KOPT-K1 (cell line): Measurements from ENCODE around the gene POLA1.

Experiments
- H3K27ac ChIP-seq: fragments of 200-600 bp; sonication (generic); 2 replicates; pipeline ENCODE4 v1.5.1; 2016; ENCODE audit warnings: antibody characterized with exemption, mild to moderate bottlenecking, low read depth, low read length; ENCODE audit not compliant: poor library complexity, severe bottlenecking
- H3K36me3 ChIP-seq: fragments of 200-600 bp; sonication (generic); 2 replicates; pipeline ENCODE4 v1.5.1; 2017; ENCODE audit warnings: antibody characterized with exemption, mild to moderate bottlenecking, low read length, moderate library complexity; ENCODE audit not compliant: insufficient read depth
- H3K9me3 ChIP-seq: fragments of 200-600 bp; sonication (generic); 2 replicates; pipeline ENCODE4 v1.5.1; 2017; ENCODE audit warnings: antibody characterized with exemption, low read length, mild to moderate bottlenecking; ENCODE audit not compliant: insufficient read depth, poor library complexity, severe bottlenecking

The POLA1 gene

GRCh38 chrX:25017667-25018247, 324.0 kb downstream of the POLA1 start:
- Histone ChIP-seq H3K27ac (no peak overlapping the region), H3K36me3 (no peaks in the 10 kb centered on the region), H3K9me3 (no peaks in the 10 kb centered on the region)

- Histone ChIP-seq H3K9me3 (no peaks in the 10 kb centered on the region), H3K27ac (no peak overlapping the region)
Observed at GRCh38 chrX:25018682-25019081, 325.0 kb downstream of the POLA1 start.

GRCh38 chrX:25019707-25020390, 326.1 kb downstream of the POLA1 start:
- no peaks in the 10 kb centered on the region for H3K9me3 ChIP-seq
- no peaks in the 10 kb centered on the region for H3K36me3 ChIP-seq
- H3K27ac ChIP-seq = no peak overlapping the region

More at GRCh38 chrX:25018682-25019081, 325.0 kb downstream of the POLA1 start:
- H3K36me3 ChIP-seq = no peaks in the 10 kb centered on the region

- Histone ChIP-seq H3K27ac (no peak overlapping the region), H3K36me3 (no peaks in the 10 kb centered on the region), H3K9me3 (no peaks in the 10 kb centered on the region)
Observed at GRCh38 chrX:25020391-25020904, 326.7 kb downstream of the POLA1 start.

- Histone ChIP-seq H3K9me3 (no peaks in the 10 kb centered on the region), H3K27ac (no peak overlapping the region), H3K36me3 (no peaks in the 10 kb centered on the region)
Observed at GRCh38 chrX:25020905-25021449, 327.3 kb downstream of the POLA1 start.

DNA sequence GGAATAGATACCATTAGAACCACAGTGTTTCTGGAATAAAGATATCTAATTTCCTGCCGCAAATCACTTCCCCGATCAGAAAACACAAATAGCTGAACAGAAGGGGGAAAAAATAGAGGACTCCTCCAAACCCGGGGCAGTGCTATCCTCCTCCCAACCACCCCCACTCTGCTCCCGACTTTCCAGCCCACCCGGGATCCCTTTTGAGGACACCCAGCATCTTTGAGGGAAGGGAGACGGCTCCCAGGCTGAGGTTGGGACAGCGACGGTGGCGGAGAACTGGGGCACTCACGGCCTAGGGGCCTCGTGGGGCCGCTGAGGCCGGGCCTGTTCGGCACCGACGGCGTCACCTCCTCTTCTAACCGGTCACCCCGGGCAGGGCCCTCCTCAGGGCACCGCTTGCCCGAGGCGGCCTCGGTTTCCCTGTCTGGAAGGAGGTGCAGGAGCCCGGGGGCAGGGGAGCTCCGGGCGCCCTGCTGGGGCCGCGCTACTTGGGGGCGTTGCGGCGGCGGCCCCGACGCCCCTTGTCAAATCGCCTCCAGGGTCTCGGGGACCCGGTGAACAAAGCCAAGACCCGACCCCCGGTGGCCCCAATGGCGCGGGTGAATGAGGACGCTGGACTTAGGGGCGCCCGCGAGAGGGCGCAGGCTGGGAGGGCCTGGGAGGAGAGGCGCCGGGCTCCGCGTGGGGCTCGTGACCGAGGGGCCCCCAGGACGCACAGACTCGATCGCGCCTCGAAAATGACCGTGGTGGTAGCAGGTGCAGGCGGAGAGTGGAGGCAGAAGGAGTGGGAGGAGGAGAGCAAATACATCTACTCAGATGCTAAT, 329.0 kb downstream of the POLA1 start:
- Histone ChIP-seq H3K27ac (no peak overlapping the region), H3K9me3 (no peaks in the 10 kb centered on the region), H3K36me3 (no peaks in the 10 kb centered on the region)

DNA sequence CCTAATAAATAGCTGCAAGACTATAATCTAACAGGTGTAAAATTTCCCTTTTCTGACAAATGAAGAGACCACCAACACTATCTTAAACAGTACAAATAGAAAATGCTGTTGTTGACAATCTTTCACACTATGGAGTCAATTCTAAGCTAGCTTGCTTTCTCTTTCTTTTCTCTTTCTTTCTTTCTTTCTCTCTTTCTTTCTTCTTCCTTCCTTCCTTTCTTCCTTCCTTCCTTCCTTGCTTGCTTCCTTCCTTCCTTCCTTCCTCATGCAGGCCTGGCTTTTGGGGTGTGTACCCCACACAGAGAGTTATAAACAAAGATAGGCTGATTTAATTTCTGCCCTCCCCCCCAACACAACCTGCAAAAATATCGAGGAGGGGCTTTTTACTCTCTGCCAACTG, 330.2 kb downstream of the POLA1 start:
- Histone ChIP-seq H3K27ac (no peak overlapping the region), H3K9me3 (no peaks in the 10 kb centered on the region), H3K36me3 (no peaks in the 10 kb centered on the region)

GRCh38 chrX:25025615-25026014, 331.9 kb downstream of the POLA1 start:
- no peaks in the 10 kb centered on the region for H3K9me3 ChIP-seq
- H3K36me3 ChIP-seq = no peaks in the 10 kb centered on the region
- no peak overlapping the region for H3K27ac ChIP-seq

GRCh38 chrX:25026576-25026975, 332.9 kb downstream of the POLA1 start:
- no peak overlapping the region for H3K27ac ChIP-seq
- no peaks in the 10 kb centered on the region for H3K36me3 ChIP-seq
- H3K9me3 ChIP-seq = no peaks in the 10 kb centered on the region

DNA sequence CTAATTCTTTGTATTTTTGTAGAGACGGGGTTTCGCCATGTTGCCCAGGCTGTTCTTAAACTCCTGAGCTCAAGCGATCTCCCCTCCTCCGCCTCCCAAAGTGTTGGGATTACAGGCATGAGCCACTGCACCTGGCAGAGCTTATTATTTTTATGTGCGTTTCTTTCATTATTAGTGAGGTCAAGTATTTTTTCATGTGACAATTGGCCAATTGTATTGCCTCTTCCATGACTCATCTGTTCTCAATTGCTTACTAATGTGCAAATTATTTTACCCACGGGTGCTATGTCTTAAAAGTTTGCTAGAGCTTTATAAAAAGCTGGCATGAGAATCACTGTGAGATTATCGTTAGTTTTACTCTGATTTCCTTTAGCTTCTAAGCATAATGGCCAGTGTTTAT, 335.0 kb downstream of the POLA1 start:
- no peaks in the 10 kb centered on the region for H3K36me3 ChIP-seq
- H3K9me3 ChIP-seq = no peaks in the 10 kb centered on the region
- H3K27ac ChIP-seq = no peak overlapping the region

- H3K9me3 ChIP-seq = no peaks in the 10 kb centered on the region
- no peaks in the 10 kb centered on the region for H3K36me3 ChIP-seq
- no peak overlapping the region for H3K27ac ChIP-seq
Observed at GRCh38 chrX:25029288-25029825, 335.6 kb downstream of the POLA1 start.

GRCh38 chrX:25034889-25035288, 341.2 kb downstream of the POLA1 start:
- Histone ChIP-seq H3K9me3 (no peaks in the 10 kb centered on the region), H3K36me3 (no peaks in the 10 kb centered on the region), H3K27ac (no peak overlapping the region)

DNA sequence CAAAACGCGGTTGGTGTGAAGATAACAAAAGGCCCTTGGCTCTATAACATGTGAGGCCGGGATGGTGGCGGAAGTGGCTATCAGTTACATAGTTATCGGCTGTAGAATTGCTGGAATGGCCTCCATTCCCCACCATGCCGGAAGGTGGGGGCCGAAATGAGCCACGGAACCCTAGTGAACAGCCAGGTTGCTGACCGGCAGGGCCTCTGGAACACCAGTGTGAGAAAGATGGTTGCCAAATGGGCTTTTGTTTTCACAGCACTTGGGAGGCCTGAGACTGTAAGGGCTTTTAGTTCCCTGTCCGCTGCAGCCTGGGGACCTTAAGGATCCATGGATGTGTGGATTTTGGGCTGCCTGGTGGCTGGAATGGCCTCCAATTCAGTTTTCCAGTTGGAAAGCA, 345.3 kb downstream of the POLA1 start:
- no peaks in the 10 kb centered on the region for H3K36me3 ChIP-seq
- no peak overlapping the region for H3K27ac ChIP-seq
- H3K9me3 ChIP-seq = no peaks in the 10 kb centered on the region

DNA sequence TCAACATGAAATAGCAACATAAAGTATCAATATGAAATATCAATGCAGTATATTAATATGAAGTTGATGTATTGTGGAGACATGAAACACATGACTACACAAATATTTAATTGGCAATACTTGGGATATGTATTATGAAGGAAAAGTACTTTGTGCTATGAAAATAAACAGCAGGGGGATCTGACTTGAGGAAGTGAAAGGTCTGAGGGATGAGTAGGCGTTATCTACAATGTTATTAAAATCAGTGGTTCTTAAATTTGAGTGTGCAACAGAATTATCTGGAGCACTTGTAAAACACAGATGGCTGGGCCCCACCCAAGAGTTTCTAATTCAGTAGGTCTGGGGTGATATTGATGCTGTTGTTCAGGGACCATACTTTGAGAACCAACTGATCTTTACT, 349.5 kb downstream of the POLA1 start:
- Histone ChIP-seq H3K27ac (no peak overlapping the region), H3K9me3 (no peaks in the 10 kb centered on the region), H3K36me3 (no peaks in the 10 kb centered on the region)
